Left colon (tissue), 2 donors: ENCODE data around the gene OPN1MW3. TPM values are rescaled to one million over a fixed set of nuclear protein-coding genes. Genes with fewer than 3 reads are reported as not detected.
A peak's percentile ranks its signal among the peaks of the same experiment; 100 is the strongest.
"Not testable (repeated sequence)": the region's sequence is repeated elsewhere in the genome, so short reads cannot be mapped to it uniquely, and the experiment has no call there.

ENCODE experiments used
- ATAC-seq: fragments of 200-7000 bp; cut with Tn5 transposase; one replicate; pipeline ENCODE4 v1.9.1; 2020; ENCODE audit warnings: mild to moderate bottlenecking, moderate library complexity
- DNase-seq, 2 donors: peaks; one replicate each; pipeline ENCODE4 v3.0.0-alpha.2; 2020
- intact Hi-C, 2 donors: fragments of 100-400 bp; cut with DNase I in 1 of 2; cut with micrococcal nuclease in 1 of 2; formaldehyde crosslinking; loops; one replicate each; pipeline versions ENCODE4 v1.11.2 to v1.14.0; 2022; cut with DNase I, micrococcal nuclease
- total RNA-seq, 2 donors: library from RNA; stranded (reverse); fragmentation: NEBNext Ultra II Directional; extraction: Animal tissue kit (Norgen Biotek cat#: 25700); gene quantifications; one replicate each; pipeline ENCODE4 v1.2.1, GENCODE V29; 2021
- donor health status: DM: no; HTN: no; CAD: no.
- donor health status: DM: yes; HTN: yes; CAD: no.

OPN1MW3 gene
- total RNA-seq, 2 donors from 2014 or later, result not detected

- DNase-seq, result no peak
- intact Hi-C loops, result no loop called here
- ATAC-seq, result no peak
These were observed 37.6 kb downstream of the OPN1MW3 start, which contains the start of gene TEX28 for GRCh38 chrX:154294791-154295574. TSS of gene TEX28 (minus strand) at chrX:154295124. CDS start at chrX:154292117, 3,007 bp downstream.

DNA sequence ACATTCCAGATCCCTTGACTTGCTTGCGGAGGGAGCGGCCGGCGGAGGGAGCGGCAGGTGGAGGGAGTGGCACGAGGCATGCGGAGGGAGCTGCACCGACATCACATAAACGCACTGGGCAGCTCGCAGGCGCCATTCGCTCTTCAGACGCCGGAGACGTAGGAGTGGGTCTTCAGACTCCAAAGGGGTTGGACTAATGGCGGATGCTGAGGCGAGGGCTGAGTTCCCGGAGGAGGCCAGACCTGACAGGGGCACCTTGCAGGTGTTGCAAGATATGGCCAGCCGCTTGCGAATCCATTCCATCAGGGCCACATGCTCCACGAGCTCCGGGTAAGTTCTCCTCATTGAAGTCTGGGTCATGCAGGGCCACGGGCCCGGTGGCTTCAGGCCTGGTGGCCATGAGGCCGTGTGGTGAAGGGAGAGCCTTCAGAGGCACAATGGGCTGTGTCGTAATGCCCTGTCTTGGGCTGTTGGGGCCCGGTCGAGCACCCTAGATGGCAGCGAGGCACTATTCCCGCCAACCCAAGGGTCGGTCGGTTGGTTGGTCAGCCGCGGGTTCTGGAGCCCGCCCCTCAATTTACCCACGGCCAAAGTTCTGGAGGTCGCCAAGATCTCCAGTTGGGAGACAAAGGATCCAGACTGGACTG is 38.4 kb downstream of the OPN1MW3 start, which contains the start of gene TKTL1:
TSS of gene TKTL1 (plus strand) at position 132 of the 647 bp plus-strand sequence. CDS start at position 197, 65 bp downstream.
- DNase-seq (no peak), ATAC-seq (no peak)
- intact Hi-C loops, result no loop called here

GRCh38 chrX:154296731-154297130 is 39.3 kb downstream of the OPN1MW3 start:
- intact Hi-C loops, result no loop called here
- DNase-seq (no peak), ATAC-seq (no peak)

DNA sequence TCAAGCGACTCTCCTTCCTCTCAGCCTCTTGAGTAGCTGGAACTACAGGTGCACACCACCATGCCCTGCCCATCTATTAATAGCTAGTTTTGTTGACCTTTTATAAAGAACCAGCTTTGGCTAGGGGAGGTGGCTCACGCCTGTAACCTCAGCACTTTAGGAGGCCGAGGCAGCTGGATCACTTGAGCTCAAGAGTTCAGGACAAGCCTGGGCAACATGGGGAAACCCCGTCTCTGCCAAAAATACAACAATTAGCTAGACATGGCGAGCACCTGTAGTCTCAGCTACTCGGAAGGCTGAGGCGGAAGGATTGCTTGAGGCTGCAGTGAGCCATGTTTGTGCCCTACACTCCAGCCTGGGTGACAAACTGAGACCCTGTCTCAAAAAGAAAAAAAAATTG is 40.9 kb downstream of the OPN1MW3 start:
- no peak for DNase-seq
- intact Hi-C loops, result no loop called here
- no peak for ATAC-seq

DNA sequence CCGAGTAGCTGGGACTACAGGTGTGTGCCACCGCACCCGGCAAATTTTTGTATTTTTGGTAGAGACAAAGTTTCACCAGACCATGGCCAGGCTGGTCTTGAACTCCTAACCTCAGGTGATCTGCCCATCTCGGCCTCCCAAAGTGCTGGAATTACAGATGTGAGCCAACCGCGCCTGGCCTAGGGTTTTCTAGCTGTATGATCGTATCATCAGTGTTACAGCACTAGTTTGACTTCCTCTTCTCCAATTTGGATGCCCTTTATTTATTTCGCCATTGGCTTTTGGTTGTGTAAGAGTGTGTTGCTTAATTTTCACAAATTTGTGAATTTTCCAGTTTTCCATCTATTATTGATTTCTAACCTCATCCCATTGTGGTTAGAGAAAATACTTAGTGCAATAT is 43.4 kb downstream of the OPN1MW3 start:
- intact Hi-C loops, result no loop called here
- no peak for ATAC-seq

DNA sequence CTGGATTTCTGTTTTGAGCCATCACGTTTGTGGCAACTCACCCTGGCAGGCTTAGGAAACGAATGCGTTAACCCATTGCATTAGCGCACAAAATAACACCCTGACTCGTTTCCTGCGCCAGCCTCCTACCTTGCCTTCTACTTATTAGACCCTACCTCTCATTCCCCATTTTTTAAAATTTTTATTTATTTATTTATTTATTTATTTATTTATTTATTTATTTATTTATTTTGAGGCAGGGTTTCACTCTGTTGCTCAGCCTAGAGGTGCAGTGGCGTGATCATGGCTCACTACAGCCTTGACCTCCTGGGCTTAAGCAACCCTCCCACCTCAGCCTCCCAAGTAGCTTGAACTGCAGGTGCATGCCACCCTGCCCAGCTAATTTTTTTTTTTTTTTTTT is 45.6 kb downstream of the OPN1MW3 start:
- intact Hi-C loops, DNase-seq, ATAC-seq: not testable (repeated sequence)

More for the DNA sequence above, 43.4 kb downstream of the OPN1MW3 start:
- DNase-seq, result no peak

- ATAC-seq, result no peak
- DNase-seq, result no peak
- intact Hi-C loops, result no loop called here
These were observed 46.1 kb downstream of the OPN1MW3 start for GRCh38 chrX:154303476-154303875.

GRCh38 chrX:154304846-154305245 is 47.5 kb downstream of the OPN1MW3 start:
- intact Hi-C loops, result no loop called here
- no peak for DNase-seq
- no peak for ATAC-seq

DNA sequence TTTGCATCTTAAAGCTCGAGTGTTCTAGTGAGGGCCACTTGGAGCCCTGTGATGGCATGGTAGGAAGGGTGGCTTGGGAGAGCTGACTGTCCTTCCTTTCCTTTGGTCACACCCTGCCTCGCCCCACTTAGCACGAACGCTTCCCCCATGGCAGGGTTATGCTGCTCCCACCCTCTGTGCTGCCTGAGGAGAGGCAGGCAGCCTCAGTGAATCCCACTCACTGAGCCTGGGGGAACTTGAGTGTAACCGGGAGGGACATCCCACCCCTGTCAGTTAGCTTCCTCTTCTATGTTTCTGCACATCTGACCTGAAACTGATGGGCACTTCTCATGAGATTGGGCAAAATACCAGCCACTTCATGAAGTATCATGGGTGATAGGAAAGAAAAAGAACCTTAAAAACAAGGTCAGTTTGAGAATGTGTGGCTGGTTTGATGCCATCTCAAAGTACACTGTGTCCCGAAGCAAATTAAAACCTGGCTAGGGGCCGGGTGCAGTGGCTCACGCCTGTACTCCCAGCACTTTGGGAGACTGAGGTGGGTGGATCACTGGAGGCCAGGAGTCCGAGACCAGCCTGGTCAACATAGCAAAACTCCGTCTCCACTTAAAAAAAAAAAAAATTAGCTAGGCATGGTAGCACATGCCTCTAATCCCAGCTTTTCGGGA is 48.3 kb downstream of the OPN1MW3 start:
- no peak for ATAC-seq
- no peak for DNase-seq
- intact Hi-C loops, result no loop called here

DNA sequence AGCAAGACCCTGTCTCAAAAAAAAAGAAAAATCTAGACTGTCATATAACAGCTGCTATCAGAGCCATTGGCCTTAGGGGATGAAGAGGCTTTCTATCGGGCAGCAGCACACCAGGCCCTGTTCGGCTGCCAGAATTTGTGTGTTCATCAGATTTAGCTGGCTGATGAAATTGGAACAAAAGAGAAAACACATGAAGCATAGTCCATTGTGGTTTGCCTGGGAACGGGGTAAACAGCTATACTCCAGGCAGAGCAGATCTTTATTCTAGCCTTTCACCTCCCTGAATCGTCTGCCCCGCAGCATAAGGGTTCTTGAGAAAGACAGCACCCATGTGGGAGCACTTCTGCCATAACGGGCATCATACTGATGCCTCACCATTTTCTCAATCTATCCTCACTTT is 49.8 kb downstream of the OPN1MW3 start:
- no peak for ATAC-seq
- intact Hi-C loops, result no loop called here

GRCh38 chrX:154308108-154308946 is 50.9 kb downstream of the OPN1MW3 start:
- intact Hi-C loops, result no loop called here
- ATAC-seq (peak; percentile 55), DNase-seq (peak; percentile 48 to 72)

More for the DNA sequence above, 49.8 kb downstream of the OPN1MW3 start:
- no peak for DNase-seq

GRCh38 chrX:154309041-154309775 is 51.8 kb downstream of the OPN1MW3 start:
- intact Hi-C loops, result no loop called here
- DNase-seq (no peak), ATAC-seq (no peak)

DNA sequence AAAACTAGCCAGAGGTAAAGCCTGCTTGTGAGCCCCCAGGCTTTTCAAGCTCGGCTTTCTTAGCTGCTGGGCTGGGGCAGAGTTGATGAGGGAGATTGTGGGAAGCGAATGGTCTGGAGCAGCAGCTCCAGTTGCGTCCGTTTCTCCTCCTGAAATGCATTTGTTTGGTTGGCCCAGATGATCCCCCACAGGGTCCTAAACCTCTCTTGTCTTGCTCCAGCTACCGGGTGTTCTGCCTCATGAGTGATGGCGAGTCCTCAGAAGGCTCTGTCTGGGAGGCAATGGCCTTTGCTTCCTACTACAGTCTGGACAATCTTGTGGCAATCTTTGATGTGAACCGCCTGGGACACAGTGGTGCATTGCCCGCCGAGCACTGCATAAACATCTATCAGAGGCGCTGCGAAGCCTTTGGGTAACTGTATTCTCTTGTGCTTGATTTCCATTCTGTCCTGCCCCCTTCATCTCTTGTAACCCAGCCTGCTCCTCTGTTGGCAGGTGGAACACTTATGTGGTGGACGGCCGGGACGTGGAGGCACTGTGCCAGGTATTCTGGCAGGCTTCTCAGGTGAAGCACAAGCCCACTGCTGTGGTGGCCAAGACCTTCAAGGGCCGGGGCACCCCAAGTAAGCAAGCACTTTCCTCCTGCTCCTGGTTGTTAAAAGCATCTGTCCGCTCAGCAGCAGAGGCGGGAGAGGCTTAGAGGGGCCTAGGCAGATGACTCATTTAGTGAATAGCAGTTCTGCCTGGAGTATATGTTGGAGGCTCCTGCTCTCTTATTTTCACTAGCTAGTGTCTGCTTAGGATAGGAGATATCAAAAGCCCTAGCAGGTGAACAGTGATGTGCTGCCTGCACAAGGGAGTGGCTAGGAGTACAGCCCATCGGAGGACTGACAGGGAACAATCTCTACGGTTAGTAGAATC is 53.5 kb downstream of the OPN1MW3 start:
- DNase-seq (no peak), ATAC-seq (no peak)
- intact Hi-C loops, result no loop called here

DNA sequence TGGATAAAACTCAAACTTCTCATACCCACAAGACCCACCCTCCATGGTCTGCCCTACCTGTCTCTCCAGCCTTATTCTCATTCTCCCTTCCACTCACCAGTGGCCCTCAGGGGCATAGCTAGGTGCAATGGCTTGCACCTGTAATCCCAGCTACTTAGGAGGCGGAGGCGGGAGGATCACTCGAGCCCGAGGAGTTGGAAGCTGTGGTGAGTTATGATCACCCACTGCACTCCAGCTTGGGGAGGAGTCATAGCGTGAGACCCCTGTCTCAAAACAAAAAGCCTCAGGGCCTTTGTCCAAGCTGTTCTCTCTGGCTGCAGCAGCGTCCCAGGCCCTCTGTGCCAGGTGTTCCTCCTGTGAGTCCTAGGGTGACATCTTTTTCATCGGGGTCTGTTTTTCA is 54.7 kb downstream of the OPN1MW3 start:
- intact Hi-C loops, result no loop called here
- no peak for DNase-seq
- ATAC-seq, result no peak

- DNase-seq, result no peak
- no peak for ATAC-seq
- intact Hi-C loops, result no loop called here
These were observed 55.8 kb downstream of the OPN1MW3 start for GRCh38 chrX:154313147-154313546.

- DNase-seq (no peak), ATAC-seq (no peak)
- intact Hi-C loops, result no loop called here
These were observed 58.0 kb downstream of the OPN1MW3 start for GRCh38 chrX:154315416-154315815.

DNA sequence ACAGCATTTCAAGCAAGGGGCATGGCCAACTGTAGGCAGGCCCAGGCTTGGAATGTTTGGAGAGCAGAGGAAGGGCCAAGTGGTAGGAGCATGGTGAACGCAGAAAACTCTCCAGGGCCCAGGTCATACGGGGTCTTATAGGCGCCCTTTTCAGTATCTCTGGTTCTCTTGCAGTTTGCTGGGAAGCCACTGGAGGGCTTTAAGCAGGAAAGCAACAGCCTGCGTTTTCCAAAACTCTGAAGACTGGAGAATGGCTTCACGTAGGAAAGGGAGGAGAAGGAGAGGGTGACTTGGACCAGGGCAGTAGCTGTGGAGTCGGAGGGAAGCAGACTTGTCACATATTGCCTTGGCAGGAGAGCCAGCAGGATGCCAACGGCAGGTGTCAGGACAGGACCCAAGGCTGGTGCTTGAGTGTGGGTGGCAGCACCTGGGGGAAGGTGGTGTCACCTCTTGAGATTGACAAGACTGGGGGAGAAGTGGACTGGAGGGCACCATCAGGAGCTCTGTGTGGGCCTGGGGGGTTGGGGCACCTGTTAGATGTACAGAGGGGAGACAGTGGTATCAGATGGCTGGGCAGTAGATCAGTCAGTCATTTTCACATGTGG is 60.1 kb downstream of the OPN1MW3 start:
- intact Hi-C loops, result no loop called here
- no peak for DNase-seq
- peak; percentile 23 for ATAC-seq
